Left lung (tissue), 10 donors: ENCODE measurements around the gene DMD. TPM values are rescaled to one million over a fixed set of nuclear protein-coding genes. Genes with fewer than 3 reads are reported as not detected.

Experiments used
- ATAC-seq: fragments of 200-7000 bp; cut with Tn5 transposase; one replicate; pipeline ENCODE4 v1.9.1; 2020; ENCODE audit warnings: moderate library complexity
- DNase-seq, 4 donors: peaks; one replicate each; pipeline ENCODE4 v3.0.0-alpha.2; 2013 to 2020
- H3K27ac ChIP-seq, 2 donors: fragments of 200-600 bp; sonication (generic) in 1 of 2; one replicate each; pipeline versions ENCODE4 v1.5.0 to v1.8.0; 2020 to 2021
- H3K27me3 ChIP-seq, 2 donors: fragments of 200-600 bp; sonication (generic) in 1 of 2; one replicate each; pipeline versions ENCODE4 v1.5.0 to v1.8.0; 2020 to 2021
- H3K36me3 ChIP-seq, 2 donors: fragments of 200-600 bp; sonication (generic) in 1 of 2; one replicate each; pipeline versions ENCODE4 v1.5.0 to v1.8.0; 2020 to 2021
- H3K4me1 ChIP-seq, 2 donors: fragments of 200-600 bp; one replicate each; pipeline ENCODE4 v1.8.0; 2021
- H3K4me3 ChIP-seq, 2 donors: fragments of 200-600 bp; sonication (generic) in 1 of 2; one replicate each; pipeline versions ENCODE4 v1.5.0 to v1.8.0; 2020 to 2021; ENCODE audit warnings: mild to moderate bottlenecking in 1 of 2
- H3K9me3 ChIP-seq, 2 donors: fragments of 200-600 bp; sonication (generic) in 1 of 2; one replicate each; pipeline versions ENCODE4 v1.5.0 to v1.8.0; 2020 to 2021
- CTCF ChIP-seq, 2 donors: fragments of 200-600 bp; sonication (generic) in 1 of 2; IDR thresholded peaks; one replicate each; pipeline versions ENCODE4 v1.5.0 to v1.8.0; 2021; ENCODE audit warnings: antibody characterized with exemption in 2 of 2
- intact Hi-C, 2 donors: fragments of 100-400 bp; cut with DNase I; formaldehyde crosslinking; loops; one replicate each; pipeline versions ENCODE4 v1.11.2 to v1.14.2; 2022
- polyA plus RNA-seq, 6 donors: library from polyadenylated mRNA; unstranded; fragments of 120-200 nt; gene quantifications; one replicate each; pipeline ENCODE4 v1.2.1, GENCODE V29; 2013; ENCODE audit not compliant: insufficient read length in 6 of 6
- total RNA-seq, 2 donors: library from RNA; stranded (reverse); fragmentation: NEBNext Ultra II Directional; extraction: Animal tissue kit (Norgen Biotek cat#: 25700); gene quantifications; one replicate each; pipeline ENCODE4 v1.2.1, GENCODE V29; 2021
- donor health status: DM: no; HTN: yes; CAD: no.
- donor health status: DM: no; HTN: no; CAD: no.

Gene DMD
- total and polyA plus RNA-seq, 8 donors = 16.6 to 68.8 (median 54.0) TPM

GRCh38 chrX:31320740-31321139, 1890.6 kb downstream of the DMD start:
- TF ChIP-seq CTCF (IDR thresholded peaks at IDR 0.05) = no peak
- intact Hi-C loops = no loop called here

GRCh38 chrX:31319586-31319985, 1891.8 kb downstream of the DMD start:
- intact Hi-C loops = no loop called here
- H3K4me3 ChIP-seq = no peak overlapping the region
- ATAC-seq (no peak), DNase-seq (no peak)
- H3K36me3 ChIP-seq = no peaks in the 10 kb centered on the region
- no peak overlapping the region for H3K27ac ChIP-seq
- H3K27me3 ChIP-seq = no peaks in the 10 kb centered on the region
- no peaks in the 10 kb centered on the region for H3K9me3 ChIP-seq
- H3K4me1 ChIP-seq = peaks cover 0 to 4% of the 10 kb centered on the region in 2 donors
- no peak for TF ChIP-seq CTCF (IDR thresholded peaks at IDR 0.05)

More at GRCh38 chrX:31320740-31321139, 1890.6 kb downstream of the DMD start:
- no peak for DNase-seq
- Histone ChIP-seq H3K4me3 (no peak overlapping the region), H3K4me1 (no peaks in the 10 kb centered on the region), H3K36me3 (no peaks in the 10 kb centered on the region), H3K9me3 (no peaks in the 10 kb centered on the region), H3K27me3 (no peaks in the 10 kb centered on the region), H3K27ac (no peak overlapping the region)
- ATAC-seq = no peak

GRCh38 chrX:31318866-31319265, 1892.5 kb downstream of the DMD start:
- H3K27me3 ChIP-seq = no peaks in the 10 kb centered on the region
- no peak overlapping the region for H3K4me3 ChIP-seq
- H3K4me1 ChIP-seq = peaks cover 0 to 4% of the 10 kb centered on the region in 2 donors
- no peaks in the 10 kb centered on the region for H3K9me3 ChIP-seq
- intact Hi-C loops = no loop called here
- ATAC-seq (no peak), DNase-seq (no peak)
- no peak for TF ChIP-seq CTCF (IDR thresholded peaks at IDR 0.05)
- no peaks in the 10 kb centered on the region for H3K36me3 ChIP-seq
- H3K27ac ChIP-seq = no peak overlapping the region

- Histone ChIP-seq H3K4me3 (no peak overlapping the region), H3K27ac (no peak overlapping the region), H3K4me1 (peaks cover 0 to 4% of the 10 kb centered on the region in 2 donors), H3K36me3 (no peaks in the 10 kb centered on the region), H3K9me3 (no peaks in the 10 kb centered on the region), H3K27me3 (no peaks in the 10 kb centered on the region)
- ATAC-seq (no peak), DNase-seq (no peak)
- intact Hi-C loops = no loop called here
- TF ChIP-seq CTCF (IDR thresholded peaks at IDR 0.05) = no peak
Observed at GRCh38 chrX:31316340-31316991, 1894.9 kb downstream of the DMD start.

GRCh38 chrX:31314921-31315320, 1896.4 kb downstream of the DMD start:
- Histone ChIP-seq H3K27ac (no peak overlapping the region), H3K27me3 (no peaks in the 10 kb centered on the region), H3K4me3 (no peak overlapping the region), H3K4me1 (peaks cover 0 to 4% of the 10 kb centered on the region in 2 donors), H3K36me3 (no peaks in the 10 kb centered on the region), H3K9me3 (no peaks in the 10 kb centered on the region)
- intact Hi-C loops = no loop called here
- TF ChIP-seq CTCF (IDR thresholded peaks at IDR 0.05) = no peak
- no peak for ATAC-seq
- no peak for DNase-seq
